ENCODE measurements around the gene LATS1.
"Not testable (repeated sequence)": the region's sequence is repeated elsewhere in the genome, so short reads cannot be mapped to it uniquely, and the experiment has no call there.

The LATS1 gene

GRCh38 chr6:149716181-149716963, 1.5 kb downstream of the LATS1 start:
- peaks cover 35% of the 10 kb centered on the region for H3K4me1 Mint-ChIP-seq (ENCODE audit: low read depth)
- H3K4me3 Mint-ChIP-seq: peak overlapping the region; percentile 92
- H3K27me3 Mint-ChIP-seq (ENCODE audit: low read depth): no peaks in the 10 kb centered on the region
- peak overlapping the region; percentile 82 for H3K27ac Mint-ChIP-seq
- H3K9me3 Mint-ChIP-seq: no peaks in the 10 kb centered on the region
- H3K36me3 Mint-ChIP-seq (ENCODE audit: low read depth): peaks cover 12% of the 10 kb centered on the region

GRCh38 chr6:149714442-149714841, 3.5 kb downstream of the LATS1 start:
- Mint-ChIP-seq H3K27me3 (ENCODE audit: low read depth) (no peaks in the 10 kb centered on the region), H3K36me3 (ENCODE audit: low read depth) (peaks cover 11% of the 10 kb centered on the region), H3K27ac (no peak overlapping the region), H3K4me1 (ENCODE audit: low read depth) (peaks cover 39% of the 10 kb centered on the region), H3K9me3 (no peaks in the 10 kb centered on the region), H3K4me3 (no peak overlapping the region)

GRCh38 chr6:149711711-149712110, 6.2 kb downstream of the LATS1 start:
- Mint-ChIP-seq H3K9me3 (no peaks in the 10 kb centered on the region), H3K4me1 (ENCODE audit: low read depth) (peaks cover 37% of the 10 kb centered on the region), H3K36me3 (ENCODE audit: low read depth) (peaks cover 8% of the 10 kb centered on the region), H3K27ac (no peak overlapping the region), H3K4me3 (no peak overlapping the region), H3K27me3 (ENCODE audit: low read depth) (no peaks in the 10 kb centered on the region)

- Mint-ChIP-seq H3K9me3 (no peaks in the 10 kb centered on the region), H3K27ac (no peak overlapping the region), H3K27me3 (ENCODE audit: low read depth) (no peaks in the 10 kb centered on the region), H3K4me1 (ENCODE audit: low read depth) (peaks cover 20% of the 10 kb centered on the region), H3K4me3 (no peak overlapping the region), H3K36me3 (ENCODE audit: low read depth) (peaks cover 13% of the 10 kb centered on the region)
Measured at GRCh38 chr6:149701714-149702113, 16.2 kb downstream of the LATS1 start.

- peaks cover 11% of the 10 kb centered on the region for H3K4me1 Mint-ChIP-seq (ENCODE audit: low read depth)
- no peaks in the 10 kb centered on the region for H3K27me3 Mint-ChIP-seq (ENCODE audit: low read depth)
- no peak overlapping the region for H3K27ac Mint-ChIP-seq
- no peaks in the 10 kb centered on the region for H3K9me3 Mint-ChIP-seq
- H3K36me3 Mint-ChIP-seq (ENCODE audit: low read depth): peaks cover 10% of the 10 kb centered on the region
- no peak overlapping the region for H3K4me3 Mint-ChIP-seq
Measured at GRCh38 chr6:149699150-149699549, 18.8 kb downstream of the LATS1 start.

GRCh38 chr6:149698175-149698574, 19.7 kb downstream of the LATS1 start:
- H3K4me3 Mint-ChIP-seq: no peak overlapping the region
- peaks cover 12% of the 10 kb centered on the region for H3K36me3 Mint-ChIP-seq (ENCODE audit: low read depth)
- H3K4me1 Mint-ChIP-seq (ENCODE audit: low read depth): peaks cover 11% of the 10 kb centered on the region
- no peak overlapping the region for H3K27ac Mint-ChIP-seq
- H3K27me3 Mint-ChIP-seq (ENCODE audit: low read depth): no peaks in the 10 kb centered on the region
- H3K9me3 Mint-ChIP-seq: no peaks in the 10 kb centered on the region

- H3K36me3 Mint-ChIP-seq (ENCODE audit: low read depth): peaks cover 14% of the 10 kb centered on the region
- peaks cover 12% of the 10 kb centered on the region for H3K4me1 Mint-ChIP-seq (ENCODE audit: low read depth)
- no peaks in the 10 kb centered on the region for H3K27me3 Mint-ChIP-seq (ENCODE audit: low read depth)
- H3K27ac Mint-ChIP-seq: no peak overlapping the region
- no peak overlapping the region for H3K4me3 Mint-ChIP-seq
- no peaks in the 10 kb centered on the region for H3K9me3 Mint-ChIP-seq
Measured at GRCh38 chr6:149696901-149697300, 21.0 kb downstream of the LATS1 start.

GRCh38 chr6:149694921-149695320, 23.0 kb downstream of the LATS1 start:
- Mint-ChIP-seq H3K4me3 (no peak overlapping the region), H3K4me1 (ENCODE audit: low read depth) (peaks cover 14% of the 10 kb centered on the region), H3K36me3 (ENCODE audit: low read depth) (peaks cover 15% of the 10 kb centered on the region), H3K27ac (no peak overlapping the region), H3K9me3 (no peaks in the 10 kb centered on the region), H3K27me3 (ENCODE audit: low read depth) (no peaks in the 10 kb centered on the region)

GRCh38 chr6:149691201-149691600, 26.7 kb downstream of the LATS1 start:
- no peaks in the 10 kb centered on the region for H3K9me3 Mint-ChIP-seq
- no peak overlapping the region for H3K4me3 Mint-ChIP-seq
- H3K27ac Mint-ChIP-seq: no peak overlapping the region
- peaks cover 16% of the 10 kb centered on the region for H3K4me1 Mint-ChIP-seq (ENCODE audit: low read depth)
- peaks cover 22% of the 10 kb centered on the region for H3K36me3 Mint-ChIP-seq (ENCODE audit: low read depth)
- no peaks in the 10 kb centered on the region for H3K27me3 Mint-ChIP-seq (ENCODE audit: low read depth)

- Mint-ChIP-seq H3K27ac (peak overlapping the region; percentile 32), H3K9me3 (no peaks in the 10 kb centered on the region), H3K4me1 (ENCODE audit: low read depth) (peaks cover 17% of the 10 kb centered on the region), H3K4me3 (no peak overlapping the region), H3K36me3 (ENCODE audit: low read depth) (peaks cover 25% of the 10 kb centered on the region), H3K27me3 (ENCODE audit: low read depth) (no peaks in the 10 kb centered on the region)
Measured at GRCh38 chr6:149686230-149686629, 31.7 kb downstream of the LATS1 start.

- no peaks in the 10 kb centered on the region for H3K9me3 Mint-ChIP-seq
- peaks cover 24% of the 10 kb centered on the region for H3K36me3 Mint-ChIP-seq (ENCODE audit: low read depth)
- H3K27me3 Mint-ChIP-seq (ENCODE audit: low read depth): no peaks in the 10 kb centered on the region
- H3K27ac Mint-ChIP-seq: no peak overlapping the region
- peaks cover 17% of the 10 kb centered on the region for H3K4me1 Mint-ChIP-seq (ENCODE audit: low read depth)
- no peak overlapping the region for H3K4me3 Mint-ChIP-seq
Measured at GRCh38 chr6:149683256-149683859, 34.5 kb downstream of the LATS1 start.

GRCh38 chr6:149681845-149682244, 36.1 kb downstream of the LATS1 start:
- Mint-ChIP-seq H3K36me3 (ENCODE audit: low read depth) (peaks cover 29% of the 10 kb centered on the region), H3K4me1 (ENCODE audit: low read depth) (peaks cover 13% of the 10 kb centered on the region)
- H3K4me3 Mint-ChIP-seq; H3K9me3 Mint-ChIP-seq; H3K27me3 Mint-ChIP-seq (ENCODE audit: low read depth); H3K27ac Mint-ChIP-seq: not testable (repeated sequence)

- Mint-ChIP-seq H3K36me3 (ENCODE audit: low read depth) (peaks cover 27% of the 10 kb centered on the region), H3K27me3 (ENCODE audit: low read depth) (no peaks in the 10 kb centered on the region), H3K9me3 (no peaks in the 10 kb centered on the region), H3K27ac (no peak overlapping the region), H3K4me3 (no peak overlapping the region), H3K4me1 (ENCODE audit: low read depth) (peaks cover 7% of the 10 kb centered on the region)
Measured at GRCh38 chr6:149681209-149681608, 36.7 kb downstream of the LATS1 start.

- no peak overlapping the region for H3K27ac Mint-ChIP-seq
Measured at GRCh38 chr6:149680503-149680902, 37.4 kb downstream of the LATS1 start.

GRCh38 chr6:149672265-149672664, 45.6 kb downstream of the LATS1 start:
- H3K9me3 Mint-ChIP-seq; H3K4me1 Mint-ChIP-seq (ENCODE audit: low read depth); H3K4me3 Mint-ChIP-seq; H3K27me3 Mint-ChIP-seq (ENCODE audit: low read depth); H3K27ac Mint-ChIP-seq: not testable (repeated sequence)
- peaks cover 46% of the 10 kb centered on the region for H3K36me3 Mint-ChIP-seq (ENCODE audit: low read depth)

More at GRCh38 chr6:149680503-149680902, 37.4 kb downstream of the LATS1 start:
- no peaks in the 10 kb centered on the region for H3K9me3 Mint-ChIP-seq
- H3K27me3 Mint-ChIP-seq (ENCODE audit: low read depth): no peaks in the 10 kb centered on the region
- H3K36me3 Mint-ChIP-seq (ENCODE audit: low read depth): peaks cover 30% of the 10 kb centered on the region
- peaks cover 3% of the 10 kb centered on the region for H3K4me1 Mint-ChIP-seq (ENCODE audit: low read depth)
- H3K4me3 Mint-ChIP-seq: no peak overlapping the region
